LNCaP clone FGC (cell line): ENCODE measurements around the gene C2orf92.

Experiments used
- DNase-seq: peaks from one replicate; pipeline ENCODE4 v3.0.0-alpha.2; 2011; ENCODE audit warnings: low read depth
- H3K4me3 ChIP-seq: 2 replicates; pipeline ENCODE4 v1.5.1; 2011; ENCODE audit warnings: mild to moderate bottlenecking, low read depth, low read length, control low read depth
- CTCF ChIP-seq: IDR thresholded peaks from 2 replicates; pipeline ENCODE4 v1.5.1; 2012; ENCODE audit warnings: mild to moderate bottlenecking; ENCODE audit not compliant: control insufficient read depth, insufficient read depth; ENCODE audit errors: extremely low read depth

The C2orf92 gene

DNA sequence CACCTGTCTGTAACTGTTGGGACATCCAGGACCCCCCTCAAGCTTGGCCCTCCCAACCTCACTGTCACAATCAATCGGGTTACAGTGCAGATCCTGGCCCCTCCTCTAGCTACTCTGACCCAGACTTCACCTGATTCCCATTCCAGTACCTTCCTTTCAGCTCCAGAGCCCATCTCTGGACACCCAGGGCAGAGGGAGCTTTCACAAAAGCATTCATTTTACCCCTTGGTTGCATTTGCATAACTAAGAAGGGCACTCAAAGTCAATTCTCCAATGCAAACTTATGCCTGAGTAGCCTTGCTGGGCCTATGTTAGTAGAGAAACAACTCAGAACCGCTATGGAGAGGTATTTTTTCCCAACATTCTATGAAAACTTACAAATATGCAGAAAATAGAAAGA, 51.2 kb downstream of the C2orf92 start:
- TF ChIP-seq CTCF: no peak
- DNase-seq: no peak

DNA sequence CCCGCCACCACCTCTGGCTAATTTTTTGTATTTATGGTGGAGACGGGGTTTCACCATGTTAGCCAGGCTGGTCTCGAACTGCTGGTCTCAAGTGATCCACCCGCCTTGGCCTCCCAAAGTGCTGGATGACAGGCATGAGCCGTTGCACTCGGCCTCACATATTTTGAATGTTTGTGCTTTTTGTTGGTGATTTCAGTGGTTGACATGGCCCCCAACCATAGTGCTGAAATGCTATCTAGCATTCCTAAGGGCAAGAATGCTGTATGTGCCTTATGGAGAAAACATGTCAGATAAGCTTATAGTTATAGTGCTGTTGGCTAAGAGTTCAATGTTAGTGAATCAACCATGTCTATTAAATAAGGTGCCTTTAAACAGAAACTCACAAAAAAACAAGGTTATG, 52.7 kb downstream of the C2orf92 start:
- TF ChIP-seq CTCF: no peak
- H3K4me3 ChIP-seq: no peak overlapping the region
- DNase-seq: no peak

More for the DNA sequence above, 51.2 kb downstream of the C2orf92 start:
- no peak overlapping the region for H3K4me3 ChIP-seq

- no peak for TF ChIP-seq CTCF
- no peak for DNase-seq
Observed at GRCh38 chr2:97723156-97724072, 53.9 kb downstream of the C2orf92 start.

GRCh38 chr2:97724073-97724410, 54.5 kb downstream of the C2orf92 start:
- TF ChIP-seq CTCF: no peak
- no peak for DNase-seq
- H3K4me3 ChIP-seq: no peak overlapping the region

More at GRCh38 chr2:97723156-97724072, 53.9 kb downstream of the C2orf92 start:
- no peak overlapping the region for H3K4me3 ChIP-seq

DNA sequence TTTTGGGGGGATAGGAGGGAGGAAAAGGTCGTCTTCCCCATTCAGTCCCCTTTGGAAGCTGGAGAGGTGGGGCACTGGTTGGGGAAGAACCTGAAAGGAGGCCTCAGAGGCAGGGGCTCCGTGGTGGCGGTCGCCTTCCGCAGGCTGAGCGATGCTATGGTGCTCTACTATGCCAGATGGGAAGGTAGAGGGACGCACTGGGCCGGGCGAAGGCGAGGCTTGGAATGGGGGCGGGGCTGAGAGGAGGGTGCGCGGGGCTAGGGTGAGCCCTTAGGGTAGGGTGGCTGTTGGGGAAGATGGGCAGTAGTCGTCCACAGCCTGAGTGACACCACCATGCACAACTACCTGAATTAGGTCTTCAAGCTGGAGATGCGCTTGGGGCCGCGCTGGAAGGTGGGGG, 55.0 kb downstream of the C2orf92 start:
- no peak overlapping the region for H3K4me3 ChIP-seq
- no peak for DNase-seq
- no peak for TF ChIP-seq CTCF

DNA sequence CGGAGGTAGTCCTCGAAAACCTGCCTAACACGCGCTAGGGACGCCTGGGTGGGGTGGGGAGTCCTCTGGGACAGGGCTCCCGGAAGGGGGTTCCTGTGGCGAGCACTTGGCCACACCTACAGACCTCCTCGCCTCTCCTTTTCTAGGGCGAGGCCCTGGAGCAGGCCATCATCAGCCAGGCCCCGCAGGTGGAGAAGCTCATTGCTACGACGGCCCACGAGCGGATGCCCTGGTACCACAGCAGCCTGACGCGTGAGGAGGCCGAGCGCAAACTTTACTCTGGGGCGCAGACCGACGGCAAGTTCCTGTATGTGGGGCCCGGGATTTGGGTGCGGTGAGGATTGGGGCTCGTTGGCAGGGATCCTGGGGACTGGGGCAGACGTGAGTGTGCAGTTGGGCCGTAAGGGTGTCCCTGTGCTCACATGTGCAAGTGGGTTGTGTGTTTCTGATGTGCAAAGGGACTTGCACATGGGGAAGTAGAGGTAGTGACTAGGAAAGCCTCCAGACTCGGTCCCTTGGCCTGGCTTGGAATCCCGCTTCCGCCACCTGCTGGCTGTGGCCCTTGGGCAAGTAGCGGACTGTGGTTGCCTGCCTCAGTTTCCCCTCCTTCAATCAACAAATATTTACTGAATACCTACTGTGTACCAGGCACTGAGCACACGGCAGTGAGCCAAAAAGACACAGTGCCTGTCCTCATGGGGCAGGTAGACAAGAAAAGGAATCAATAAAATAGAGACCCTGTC, 55.6 kb downstream of the C2orf92 start:
- no peak overlapping the region for H3K4me3 ChIP-seq
- DNase-seq: no peak
- TF ChIP-seq CTCF: no peak
